ENCODE data around the gene SLC17A9. TPM values are rescaled to one million over a fixed set of nuclear protein-coding genes. Genes with fewer than 3 reads are reported as not detected.

Gene SLC17A9
- total RNA-seq, 2 experiments from 2014 or later: 78.5 to 78.7 TPM

- peaks cover 51% of the 10 kb centered on the region for H3K4me1 Mint-ChIP-seq (ENCODE audit: low read depth)
- H3K27ac Mint-ChIP-seq: no peak overlapping the region
- ATAC-seq (no peak), DNase-seq (no peak)
- H3K9me3 Mint-ChIP-seq: no peaks in the 10 kb centered on the region
- TF ChIP-seq, protein P1, sequence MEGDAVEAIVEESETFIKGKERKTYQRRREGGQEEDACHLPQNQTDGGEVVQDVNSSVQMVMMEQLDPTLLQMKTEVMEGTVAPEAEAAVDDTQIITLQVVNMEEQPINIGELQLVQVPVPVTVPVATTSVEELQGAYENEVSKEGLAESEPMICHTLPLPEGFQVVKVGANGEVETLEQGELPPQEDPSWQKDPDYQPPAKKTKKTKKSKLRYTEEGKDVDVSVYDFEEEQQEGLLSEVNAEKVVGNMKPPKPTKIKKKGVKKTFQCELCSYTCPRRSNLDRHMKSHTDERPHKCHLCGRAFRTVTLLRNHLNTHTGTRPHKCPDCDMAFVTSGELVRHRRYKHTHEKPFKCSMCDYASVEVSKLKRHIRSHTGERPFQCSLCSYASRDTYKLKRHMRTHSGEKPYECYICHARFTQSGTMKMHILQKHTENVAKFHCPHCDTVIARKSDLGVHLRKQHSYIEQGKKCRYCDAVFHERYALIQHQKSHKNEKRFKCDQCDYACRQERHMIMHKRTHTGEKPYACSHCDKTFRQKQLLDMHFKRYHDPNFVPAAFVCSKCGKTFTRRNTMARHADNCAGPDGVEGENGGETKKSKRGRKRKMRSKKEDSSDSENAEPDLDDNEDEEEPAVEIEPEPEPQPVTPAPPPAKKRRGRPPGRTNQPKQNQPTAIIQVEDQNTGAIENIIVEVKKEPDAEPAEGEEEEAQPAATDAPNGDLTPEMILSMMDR (IDR thresholded peaks at IDR 0.05): no peak
- no peaks in the 10 kb centered on the region for H3K27me3 Mint-ChIP-seq
- no peak overlapping the region for H3K4me3 Mint-ChIP-seq
- ChIA-PET POLR2A (interaction anchor here (1.8 to 2.1 kb wide), 2 partner anchors 10 to 12 kb away, joined by 3 to 7 read pairs; no protein-coding TSS in a partner anchor), CTCF (interaction anchor here (2.1 kb wide), 1 partner anchor 31 kb away, joined by 8 read pairs; no protein-coding TSS in a partner anchor)
- intact Hi-C loops (cut with micrococcal nuclease): no loop called here
- H3K36me3 Mint-ChIP-seq (ENCODE audit: low read depth): peaks cover 17% of the 10 kb centered on the region
These were observed 21.0 kb upstream of the SLC17A9 start for GRCh38 chr20:62931464-62931863.

GRCh38 chr20:62933966-62934365 is 18.5 kb upstream of the SLC17A9 start:
- Mint-ChIP-seq H3K36me3 (ENCODE audit: low read depth) (peaks cover 24% of the 10 kb centered on the region), H3K4me3 (no peak overlapping the region), H3K4me1 (ENCODE audit: low read depth) (peaks cover 35% of the 10 kb centered on the region), H3K27me3 (no peaks in the 10 kb centered on the region), H3K9me3 (no peaks in the 10 kb centered on the region), H3K27ac (no peak overlapping the region)
- DNase-seq (no peak), ATAC-seq (no peak)
- TF ChIP-seq, protein P1 (IDR thresholded peaks at IDR 0.05): no peak
- CTCF ChIA-PET: interaction anchor here (1.9 to 5.9 kb wide), 4 partner anchors 9 to 33 kb away, joined by 6 to 47 read pairs (median 12); no protein-coding TSS in a partner anchor
- intact Hi-C loops (cut with micrococcal nuclease): no loop called here
- POLR2A ChIA-PET: interaction anchor here (1.3 to 7.2 kb wide), 2 partner anchors 9 to 14 kb away, joined by 5 to 243 read pairs; partner anchors contain the start of gene DIDO1

- DNase-seq (no peak), ATAC-seq (no peak)
- Mint-ChIP-seq H3K36me3 (ENCODE audit: low read depth) (peaks cover 21% of the 10 kb centered on the region), H3K9me3 (no peaks in the 10 kb centered on the region), H3K27me3 (no peaks in the 10 kb centered on the region), H3K4me1 (ENCODE audit: low read depth) (peaks cover 36% of the 10 kb centered on the region), H3K4me3 (no peak overlapping the region), H3K27ac (no peak overlapping the region)
- ChIA-PET CTCF (interaction anchor here (0.6 to 5.9 kb wide), 10 partner anchors 9 to 57 kb away, joined by 3 to 47 read pairs (median 7); partner anchors contain the start of gene DIDO1), POLR2A (interaction anchor here (1.2 to 7.2 kb wide), 5 partner anchors 8 to 19 kb away, joined by 3 to 243 read pairs (median 5); partner anchors contain the start of gene DIDO1)
- TF ChIP-seq, protein P1 (IDR thresholded peaks at IDR 0.05): no peak
- intact Hi-C loops (cut with micrococcal nuclease): no loop called here
These were observed 17.1 kb upstream of the SLC17A9 start for GRCh38 chr20:62935204-62935967.

- Mint-ChIP-seq H3K27ac (no peak overlapping the region), H3K4me1 (ENCODE audit: low read depth) (peaks cover 35% of the 10 kb centered on the region), H3K36me3 (ENCODE audit: low read depth) (peaks cover 25% of the 10 kb centered on the region), H3K27me3 (no peaks in the 10 kb centered on the region), H3K9me3 (no peaks in the 10 kb centered on the region), H3K4me3 (no peak overlapping the region)
- DNase-seq (no peak), ATAC-seq (no peak)
- intact Hi-C loops (cut with micrococcal nuclease): no loop called here
- CTCF ChIA-PET: interaction anchor here (1.1 to 5.9 kb wide), 6 partner anchors 9 to 37 kb away, joined by 3 to 47 read pairs (median 12); partner anchors contain the start of gene DIDO1
- POLR2A ChIA-PET: interaction anchor here (0.6 to 7.2 kb wide), 4 partner anchors 16 to 56 kb away, joined by 4 to 243 read pairs (median 18); partner anchors contain the start of genes DIDO1 and SLC17A9
- TF ChIP-seq, protein P1 (IDR thresholded peaks at IDR 0.05): no peak
These were observed 16.4 kb upstream of the SLC17A9 start for GRCh38 chr20:62935968-62936585.
